DMS153 (cell line): ENCODE data around the gene PHC2.
A peak's percentile ranks its signal among the peaks of the same experiment; 100 is the strongest.

Source experiments
- DNase-seq: peaks from one replicate; lab custom pipeline; 2025; lab: John Stamatoyannopoulos, UW

The PHC2 gene

DNA sequence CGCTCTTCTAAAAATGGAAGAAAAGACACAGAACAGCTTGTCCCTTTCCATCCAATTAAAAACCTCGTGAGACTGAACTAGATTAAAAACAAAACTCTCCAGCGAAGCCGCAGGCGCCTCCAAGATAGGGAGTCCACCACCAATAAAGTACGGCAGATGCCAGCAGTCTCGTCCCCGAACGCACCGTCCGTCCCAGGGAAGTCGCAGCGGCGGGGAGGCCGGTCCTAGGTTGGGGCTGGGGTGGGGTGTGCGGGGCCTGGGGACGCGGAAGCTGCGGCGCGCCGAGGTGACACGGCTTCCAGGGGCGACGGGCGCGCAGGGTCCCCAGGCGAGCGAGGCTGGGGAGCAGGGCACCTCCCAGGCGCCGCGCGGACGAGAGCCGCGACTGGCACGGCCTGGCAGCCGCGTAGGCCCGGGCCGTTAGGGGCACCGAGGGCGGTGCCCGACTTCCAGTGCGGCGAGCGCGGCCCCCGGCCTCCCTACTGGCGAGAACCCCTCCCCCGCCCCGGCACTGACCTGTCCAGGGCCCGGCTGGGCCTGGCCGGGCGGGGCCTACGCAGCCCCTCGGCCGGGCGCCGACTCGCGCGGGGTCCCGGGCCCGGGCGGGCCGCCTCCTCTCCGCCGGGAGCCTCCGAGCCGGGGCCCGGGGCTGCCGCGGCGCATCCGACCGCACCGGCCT, 81.7 kb downstream of the PHC2 start:
- no peak for DNase-seq

DNA sequence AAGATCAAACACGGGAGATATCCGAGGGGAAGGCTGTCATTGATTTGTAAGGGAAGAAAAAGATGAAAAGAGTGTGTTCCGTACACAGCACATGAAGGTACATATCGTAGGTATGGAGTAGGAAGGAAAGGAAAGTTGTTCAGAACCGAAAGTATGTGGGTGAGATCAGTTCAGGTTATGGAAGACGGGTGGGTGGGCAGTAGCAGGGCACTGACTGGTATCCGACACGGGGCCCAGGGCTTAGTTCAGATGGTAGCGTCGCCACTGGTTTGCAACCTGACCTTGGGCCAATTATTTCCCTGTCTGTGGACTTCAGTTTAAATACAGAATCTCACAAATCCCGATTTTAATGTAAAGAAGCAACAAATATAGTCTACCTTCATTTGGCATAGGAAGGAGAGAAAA, 82.2 kb downstream of the PHC2 start:
- no peak for DNase-seq

- DNase-seq, result no peak
Observed at GRCh38 chr1:33348194-33348593, 82.7 kb downstream of the PHC2 start.

DNA sequence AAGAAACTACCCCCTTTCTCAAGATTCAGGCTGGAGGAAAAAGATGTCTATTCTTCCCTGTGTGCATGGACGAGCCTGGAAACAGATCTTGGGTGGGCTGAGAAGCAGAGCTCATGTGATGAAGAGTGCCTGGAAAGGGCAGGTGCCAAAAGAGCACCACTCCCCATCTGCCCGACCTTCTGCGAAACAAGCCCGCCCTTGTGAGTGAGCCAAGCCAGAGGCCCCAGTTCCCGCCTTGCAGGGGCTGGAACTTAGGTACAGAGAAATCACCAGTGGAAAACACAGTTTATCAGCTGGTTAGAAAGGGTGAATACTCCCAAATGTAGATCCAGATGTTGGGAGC, 83.3 kb downstream of the PHC2 start:
- no peak for DNase-seq

DNA sequence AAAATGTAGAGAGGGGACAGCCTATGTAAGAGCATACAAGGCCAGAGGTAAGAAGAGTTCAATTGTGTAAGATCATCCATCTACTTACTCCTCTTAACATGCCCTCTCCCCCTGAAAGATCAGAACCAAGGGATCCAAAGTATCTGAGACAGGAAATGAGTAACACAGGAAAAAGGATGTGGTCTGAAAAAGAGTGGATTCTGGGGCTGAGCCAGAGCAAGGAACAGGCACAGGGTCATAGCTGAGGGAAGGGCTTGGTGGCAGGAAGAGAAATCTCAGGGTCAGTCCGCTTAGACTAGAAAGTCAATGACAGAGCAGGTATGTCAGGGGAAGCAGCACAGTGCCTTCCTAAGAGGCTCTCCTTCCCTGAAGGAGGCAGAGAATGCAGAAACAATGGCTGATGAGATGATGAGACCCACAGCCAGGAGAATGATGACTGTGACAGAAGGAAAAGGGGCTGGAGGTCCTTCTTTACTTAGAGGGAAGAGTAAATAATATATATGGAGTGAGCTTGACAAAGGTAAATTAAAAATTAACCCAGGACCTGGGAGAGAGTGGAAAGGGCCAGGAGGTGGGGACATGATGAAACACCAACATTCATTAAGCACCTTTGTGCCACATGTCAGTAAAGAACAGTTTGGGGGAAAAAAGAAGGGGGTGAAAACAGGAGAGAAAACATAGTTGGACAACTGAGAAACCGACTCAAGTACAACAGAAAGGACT, 83.8 kb downstream of the PHC2 start:
- DNase-seq, result peak; percentile 48

GRCh38 chr1:33346533-33346926, 84.4 kb downstream of the PHC2 start:
- DNase-seq, result no peak

DNA sequence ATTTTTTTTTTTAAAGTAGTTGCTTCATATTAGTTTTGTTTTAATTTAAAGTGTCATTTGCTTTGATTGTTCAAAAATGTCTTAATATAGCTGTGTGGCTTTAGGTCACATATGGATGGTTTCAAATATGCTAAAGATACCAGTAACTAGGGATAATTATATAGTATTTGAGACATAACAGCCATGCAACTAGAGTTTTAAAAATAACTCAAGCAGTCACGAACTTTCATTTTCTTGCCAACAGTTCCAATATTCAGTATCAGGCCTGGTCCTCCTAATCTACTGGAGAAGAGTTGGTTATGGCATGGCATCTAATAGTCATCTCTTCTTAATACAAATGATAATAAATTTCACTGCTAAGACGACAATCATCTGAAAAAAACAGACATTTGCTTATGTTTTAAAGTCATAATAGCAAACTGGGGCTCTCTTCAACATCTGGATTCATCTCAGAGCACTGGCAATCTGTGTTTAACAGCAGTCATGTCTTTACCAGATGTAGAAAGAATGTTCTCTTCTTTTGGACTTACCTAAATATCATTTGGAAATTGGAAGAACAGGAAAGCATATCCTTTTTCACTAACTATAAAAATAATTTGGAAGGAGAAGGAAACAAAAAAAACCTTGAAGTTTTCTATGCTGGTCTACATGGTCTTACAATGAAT, 85.9 kb downstream of the PHC2 start:
- no peak for DNase-seq

- no peak for DNase-seq
Observed at GRCh38 chr1:33343539-33343938, 87.4 kb downstream of the PHC2 start.

GRCh38 chr1:33342041-33342723, 88.7 kb downstream of the PHC2 start:
- DNase-seq, result peak; percentile 100

- no peak for DNase-seq
Observed at GRCh38 chr1:33341190-33341589, 89.7 kb downstream of the PHC2 start.

GRCh38 chr1:33339413-33339812, 91.5 kb downstream of the PHC2 start:
- DNase-seq, result no peak

DNA sequence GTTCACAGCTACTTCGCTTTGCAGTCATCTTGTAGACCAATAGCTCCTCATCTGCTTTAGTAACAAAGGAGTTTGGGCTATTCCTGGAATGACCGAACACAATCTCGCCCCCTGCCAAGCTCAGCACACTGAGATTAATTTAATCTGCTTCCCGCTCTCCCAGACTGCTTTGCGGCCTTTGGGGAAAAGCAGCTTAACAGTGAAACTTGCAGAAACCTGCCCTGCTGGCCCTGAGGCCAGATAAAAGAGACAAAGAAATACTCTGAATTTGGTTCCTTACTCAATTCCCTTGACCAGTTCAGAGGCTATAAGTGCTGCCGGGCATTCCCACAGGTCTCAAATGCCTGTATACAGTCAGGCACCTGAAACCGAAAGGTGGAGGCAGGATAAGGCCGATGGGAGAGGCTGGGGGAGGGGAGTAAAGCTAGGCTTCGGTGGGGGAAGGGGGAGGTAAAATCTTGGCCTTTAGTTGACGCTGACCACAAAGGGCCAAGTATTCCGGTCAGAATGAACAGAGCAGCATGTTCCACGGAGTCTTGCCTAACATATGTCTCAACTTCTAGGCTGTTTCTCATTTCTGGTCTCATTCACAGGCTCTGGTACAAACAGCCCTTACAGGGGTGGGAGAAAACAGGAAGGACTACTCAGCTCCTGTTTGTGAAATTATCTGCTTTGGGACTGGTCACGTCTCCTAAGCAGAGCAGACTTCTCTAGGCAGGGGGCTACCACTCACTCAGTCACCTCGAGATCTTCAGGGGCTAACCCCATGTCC, 92.3 kb downstream of the PHC2 start:
- DNase-seq, result no peak

DNA sequence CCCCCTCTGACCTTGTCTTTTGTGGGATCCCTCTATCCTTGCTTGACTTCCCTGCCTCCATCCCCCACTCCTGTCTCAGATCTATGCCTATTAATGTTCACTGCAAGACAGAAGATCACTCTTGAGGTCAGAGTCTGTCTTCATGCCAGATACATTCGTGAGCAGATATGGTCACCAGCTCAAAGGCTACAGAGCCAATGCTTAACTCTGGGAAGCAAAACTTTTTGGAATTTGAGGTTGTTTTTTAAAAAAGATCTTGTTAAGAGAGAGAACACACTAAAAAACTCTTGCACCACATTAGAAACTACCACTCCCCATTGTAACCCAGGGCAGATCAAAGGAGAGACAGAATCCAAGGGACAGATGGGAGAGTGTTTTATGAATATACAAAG, 92.9 kb downstream of the PHC2 start:
- no peak for DNase-seq

GRCh38 chr1:33337441-33337840, 93.5 kb downstream of the PHC2 start:
- DNase-seq, result no peak

- DNase-seq, result no peak
Observed at GRCh38 chr1:33336580-33336979, 94.3 kb downstream of the PHC2 start.

DNA sequence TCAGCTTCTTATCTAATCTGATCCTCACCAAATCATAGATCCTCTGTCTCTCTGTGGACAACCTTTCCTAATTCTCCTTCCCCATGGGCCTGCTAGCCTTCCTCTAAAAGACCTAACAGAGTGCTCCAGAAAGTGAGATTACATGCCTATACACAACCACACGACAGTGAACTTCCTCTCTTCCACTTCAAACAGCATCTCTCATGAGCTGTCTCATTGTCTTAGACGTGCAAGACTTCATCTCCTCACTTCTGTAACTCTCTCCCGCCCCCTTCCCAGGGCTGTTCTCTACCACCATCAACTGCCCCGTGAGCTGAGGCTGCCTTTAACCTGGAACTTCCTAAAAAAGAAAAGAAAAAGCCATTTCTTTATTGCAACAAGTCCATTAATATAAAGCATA, 95.9 kb downstream of the PHC2 start:
- no peak for DNase-seq

- no peak for DNase-seq
Observed at GRCh38 chr1:33334081-33334552, 96.8 kb downstream of the PHC2 start.

GRCh38 chr1:33332881-33333280, 98.0 kb downstream of the PHC2 start:
- DNase-seq, result no peak

GRCh38 chr1:33332357-33332789, 98.5 kb downstream of the PHC2 start:
- DNase-seq, result no peak

DNA sequence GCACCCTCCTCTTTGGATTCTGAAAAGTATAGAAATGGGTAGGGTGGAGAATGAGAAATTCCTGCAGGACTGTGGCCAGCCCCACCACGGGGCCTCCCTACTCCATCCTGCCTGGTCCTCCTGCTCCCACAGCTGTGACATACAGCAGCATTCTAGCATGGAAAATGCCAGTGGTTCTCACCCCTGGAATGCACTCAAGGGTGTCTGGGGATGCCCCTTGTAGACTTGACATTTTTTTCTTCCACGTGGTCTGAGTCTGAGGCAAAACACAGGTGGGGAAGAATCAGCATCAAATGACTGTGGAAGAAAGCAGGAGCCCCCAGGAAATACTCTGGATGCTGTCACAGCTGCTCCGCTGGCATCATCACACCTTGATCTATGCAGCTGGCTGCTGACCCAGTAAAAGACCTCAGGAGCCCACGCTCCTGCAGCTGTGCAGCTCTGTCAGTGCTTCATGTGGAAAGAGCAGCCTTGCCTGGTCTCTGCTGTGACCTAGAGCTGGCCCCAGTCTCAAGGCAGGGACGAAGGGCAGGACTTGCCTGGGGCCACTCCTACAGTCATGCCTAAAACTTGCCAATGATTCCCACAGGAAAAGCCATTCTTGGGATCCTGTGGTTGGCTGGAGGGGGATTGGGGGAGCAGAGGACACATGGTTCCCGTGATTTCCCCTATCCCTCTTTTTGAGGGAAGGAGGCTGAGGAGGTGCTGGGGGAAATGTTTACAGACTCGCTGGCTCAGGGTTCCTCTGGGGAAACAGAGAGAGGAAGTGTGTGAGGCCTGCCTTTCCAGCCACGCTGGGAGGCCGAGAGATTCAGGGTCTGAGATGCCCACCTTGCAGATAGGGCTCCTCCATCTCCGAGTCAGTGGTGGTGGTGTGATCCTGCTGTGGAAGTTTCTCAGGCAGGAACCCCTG, 99.2 kb downstream of the PHC2 start:
- DNase-seq, result no peak

DNA sequence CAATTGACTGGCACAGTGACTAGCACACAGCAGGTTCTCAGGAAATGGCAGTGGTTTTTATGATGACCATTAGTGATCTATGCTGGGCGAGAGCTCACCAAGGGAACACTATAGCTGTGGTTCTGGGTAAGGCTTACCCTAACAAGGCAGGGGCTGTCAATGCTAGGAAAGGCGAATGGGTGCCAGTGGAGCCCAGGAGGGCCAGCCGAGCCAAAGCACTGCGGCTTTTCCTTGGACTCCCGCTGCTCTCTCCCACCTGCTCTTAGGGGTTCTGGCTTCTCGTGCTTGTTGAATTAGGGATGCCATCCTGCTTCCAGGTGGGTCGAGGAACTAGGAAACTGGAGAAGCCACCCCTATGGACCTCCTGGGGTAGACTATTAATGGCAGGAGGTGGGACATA, 100.0 kb downstream of the PHC2 start:
- no peak for DNase-seq
